HUES64 (cell line): Measurements from ENCODE around the gene DOCK6.

Experiments
- H3K27ac ChIP-seq: 2 replicates; pipeline ENCODE4 v1.7.0; 2013; ENCODE audit warnings: low read depth, low read length, inconsistent platforms
- H3K27me3 ChIP-seq: 2 replicates; pipeline ENCODE4 v1.6.1; 2013; ENCODE audit warnings: mild to moderate bottlenecking, low read length; ENCODE audit not compliant: insufficient read depth
- H3K36me3 ChIP-seq: 2 replicates; pipeline ENCODE4 v1.6.1; 2013; ENCODE audit warnings: mild to moderate bottlenecking, low read length; ENCODE audit not compliant: insufficient read depth
- H3K4me1 ChIP-seq: 2 replicates; pipeline ENCODE4 v1.6.1; 2013; ENCODE audit warnings: mild to moderate bottlenecking, low read length, moderate library complexity; ENCODE audit not compliant: insufficient read depth
- H3K4me3 ChIP-seq: 2 replicates; pipeline ENCODE4 v1.5.1; 2013; ENCODE audit warnings: mild to moderate bottlenecking, low read length, moderate library complexity
- H3K9ac ChIP-seq: 2 replicates; pipeline ENCODE4 v1.6.1; 2013; ENCODE audit warnings: mild to moderate bottlenecking, low read depth, low read length
- H3K9me3 ChIP-seq: 2 replicates; pipeline ENCODE4 v1.6.1; 2013; ENCODE audit warnings: low read depth, low read length; ENCODE audit not compliant: insufficient read depth
- WGBS: fragments of 150-250, 120-280 bp; methylation state at CpG from one replicate; pipeline ENCODE4 v1.1.7; 2013; ENCODE audit warnings: missing lambda C conversion rate; 5-methylcytosine and 5-hydroxymethylcytosine counted together

The DOCK6 gene

DNA sequence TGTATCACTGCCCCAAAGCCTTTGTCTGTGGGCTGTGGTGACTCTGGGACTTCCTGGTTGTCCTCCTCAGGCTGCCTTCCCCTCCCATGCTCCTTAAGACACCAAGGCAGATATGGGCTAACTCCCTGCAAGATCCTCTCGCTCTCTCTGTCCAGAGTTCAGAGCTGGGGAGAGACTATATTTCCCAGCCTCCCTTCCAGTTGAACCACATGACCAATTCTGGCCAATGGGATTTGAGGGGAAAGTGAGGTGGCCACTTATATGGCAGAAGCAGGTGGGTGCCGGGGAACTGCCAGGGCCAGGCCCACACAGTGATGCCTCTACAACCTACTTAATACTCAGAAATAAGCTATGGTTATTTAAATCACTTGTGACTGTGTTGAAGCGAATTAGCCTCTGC, 39.1 kb downstream of the DOCK6 start:
- Histone ChIP-seq H3K9me3 (peaks cover 8% of the 10 kb centered on the region; the same call in 1 of the 2 replicates), H3K27me3 (no peaks in the 10 kb centered on the region), H3K4me1 (no peaks in the 10 kb centered on the region), H3K36me3 (peaks cover 40% of the 10 kb centered on the region), H3K9ac (no peak overlapping the region), H3K4me3 (no peak overlapping the region), H3K27ac (no peak overlapping the region)
- WGBS, result 95% methylated on average over 1 of the region's 3 CpGs

DNA sequence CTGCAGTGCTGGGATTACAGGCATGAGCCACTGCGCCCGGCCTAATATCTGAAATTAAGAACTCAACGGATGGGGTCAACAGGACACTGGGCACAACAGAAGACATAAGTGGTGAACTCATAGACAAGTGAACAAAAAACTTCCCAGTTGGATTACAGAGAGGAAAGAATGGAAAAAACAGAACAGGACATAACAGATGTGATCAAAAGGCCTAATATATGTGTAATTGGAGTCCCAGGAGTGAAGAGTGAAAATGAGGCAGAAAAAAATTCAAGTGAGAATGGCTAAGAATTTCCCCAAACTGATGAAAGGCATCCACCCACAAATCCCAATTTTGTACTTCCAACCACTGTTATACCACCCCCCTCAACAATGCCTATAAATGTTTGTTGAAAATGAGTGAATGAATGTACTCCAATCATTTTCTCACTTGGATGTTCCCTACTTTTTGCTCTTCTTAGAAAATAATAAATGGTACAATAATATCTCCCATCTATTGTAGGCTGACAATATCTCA, 41.2 kb downstream of the DOCK6 start:
- WGBS, result 96% methylated on average over 3 of the region's 3 CpGs
- no peaks in the 10 kb centered on the region for H3K4me1 ChIP-seq
- no peaks in the 10 kb centered on the region for H3K27me3 ChIP-seq
- H3K9ac ChIP-seq, result no peak overlapping the region
- H3K36me3 ChIP-seq, result peaks cover 42% of the 10 kb centered on the region
- no peak overlapping the region for H3K27ac ChIP-seq
- no peak overlapping the region for H3K4me3 ChIP-seq
- H3K9me3 ChIP-seq, result peaks cover 8% of the 10 kb centered on the region; the same call in 1 of the 2 replicates

GRCh38 chr19:11214387-11214786, 47.9 kb downstream of the DOCK6 start:
- Histone ChIP-seq H3K4me3 (no peak overlapping the region), H3K36me3 (peaks cover 41% of the 10 kb centered on the region), H3K27me3 (no peaks in the 10 kb centered on the region), H3K4me1 (no peaks in the 10 kb centered on the region), H3K9me3 (no peaks in the 10 kb centered on the region), H3K27ac (no peak overlapping the region), H3K9ac (no peak overlapping the region)
- WGBS, result 91% methylated on average over 6 of the region's 6 CpGs

GRCh38 chr19:11210656-11210928, 51.7 kb downstream of the DOCK6 start:
- 92% methylated on average over 1 of the region's 1 CpG for WGBS
- Histone ChIP-seq H3K9ac (no peak overlapping the region), H3K4me1 (no peaks in the 10 kb centered on the region), H3K27me3 (no peaks in the 10 kb centered on the region), H3K36me3 (peaks cover 41% of the 10 kb centered on the region), H3K27ac (no peak overlapping the region), H3K9me3 (no peaks in the 10 kb centered on the region), H3K4me3 (no peak overlapping the region)

DNA sequence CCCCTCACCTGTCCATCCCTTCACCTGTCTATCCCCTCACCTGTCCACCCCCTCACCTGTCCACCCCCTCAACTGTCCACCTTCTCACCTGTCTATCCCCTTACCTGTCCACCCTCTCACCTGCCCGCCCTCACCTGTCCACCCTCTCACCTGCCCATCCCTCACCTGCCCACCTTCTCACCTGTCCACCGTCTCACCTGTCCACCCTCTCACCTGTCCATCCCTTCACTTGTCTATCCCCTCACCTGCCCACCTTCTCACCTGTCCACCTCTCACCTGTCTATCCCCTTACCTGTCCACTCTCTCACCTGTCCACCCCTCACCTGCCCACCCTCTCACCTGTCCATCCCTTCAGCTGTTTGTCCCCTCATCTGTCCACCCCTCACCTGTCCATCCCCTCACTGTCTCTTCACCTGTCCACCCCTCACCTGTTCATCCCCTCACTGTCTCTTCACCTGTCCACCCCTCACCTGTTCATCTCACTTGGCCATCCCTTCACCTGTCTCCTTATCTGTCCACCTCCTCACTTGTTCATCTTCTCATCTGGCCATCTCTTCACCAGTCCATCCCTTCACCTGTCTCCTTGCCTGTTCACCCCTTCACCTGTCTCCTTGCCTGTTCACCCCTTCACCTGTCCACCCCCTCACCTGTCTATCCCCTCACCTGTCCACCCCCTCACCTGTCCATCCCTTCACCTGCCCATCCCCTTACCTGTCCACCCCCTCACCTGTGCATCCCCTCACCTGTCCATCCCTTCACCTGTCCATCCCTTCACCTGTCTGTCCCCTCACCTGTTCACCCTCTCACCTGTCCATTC, 52.3 kb downstream of the DOCK6 start:
- H3K4me1 ChIP-seq, result no peaks in the 10 kb centered on the region
- H3K27ac ChIP-seq, result no peak overlapping the region
- 90% methylated on average over 2 of the region's 2 CpGs for WGBS
- no peak overlapping the region for H3K9ac ChIP-seq
- no peaks in the 10 kb centered on the region for H3K9me3 ChIP-seq
- H3K4me3 ChIP-seq, result no peak overlapping the region
- peaks cover 36% of the 10 kb centered on the region for H3K36me3 ChIP-seq
- H3K27me3 ChIP-seq, result no peaks in the 10 kb centered on the region

DNA sequence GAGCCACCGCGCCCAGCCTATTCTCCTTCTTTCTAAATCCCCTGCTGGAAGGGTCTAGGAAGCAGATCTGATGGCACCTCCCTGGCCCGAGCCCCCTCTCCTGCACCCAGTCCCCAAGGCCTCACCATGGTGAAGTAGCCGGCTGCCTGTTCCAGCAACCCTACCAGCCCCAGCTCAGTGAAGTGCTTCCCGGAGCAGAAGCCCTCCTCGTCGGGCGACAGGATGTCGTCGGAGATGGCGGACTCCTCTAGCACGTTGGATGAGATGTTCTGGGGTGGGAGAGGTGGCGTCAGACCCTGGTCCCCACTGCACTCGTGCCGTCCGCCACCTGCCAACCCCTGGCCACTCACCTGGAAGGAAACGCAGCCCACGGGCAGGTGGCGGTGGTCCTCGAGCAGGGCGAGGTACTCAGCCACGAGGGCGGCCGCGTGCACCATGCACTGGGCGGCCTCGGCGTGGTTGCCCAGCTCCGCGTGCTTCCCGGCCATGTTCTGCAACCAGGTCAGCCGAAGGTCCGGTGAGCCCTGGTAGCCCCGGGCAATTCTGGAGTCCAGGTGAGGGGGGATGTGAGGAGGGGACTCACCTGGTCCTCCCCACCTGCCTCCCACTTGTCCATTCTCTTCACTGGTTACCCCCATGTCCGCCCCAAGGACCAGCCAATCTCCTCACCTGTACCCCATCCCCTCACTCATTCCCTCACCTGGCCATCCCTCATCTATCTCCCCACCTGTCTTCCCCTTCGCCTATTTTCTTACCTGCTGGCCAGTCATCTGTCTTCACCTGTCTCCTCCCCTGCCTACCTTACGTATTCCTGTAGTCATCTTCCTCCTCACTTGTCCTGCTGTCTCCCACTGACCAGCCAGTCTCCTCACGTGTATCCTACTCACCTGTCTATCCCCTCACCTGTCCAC, 53.5 kb downstream of the DOCK6 start:
- no peaks in the 10 kb centered on the region for H3K4me1 ChIP-seq

GRCh38 chr19:11205939-11206570, 56.3 kb downstream of the DOCK6 start:
- peaks cover 11% of the 10 kb centered on the region; the same call in 1 of the 2 replicates for H3K36me3 ChIP-seq
- WGBS, result 94% methylated on average over 9 of the region's 9 CpGs
- no peaks in the 10 kb centered on the region for H3K9me3 ChIP-seq
- H3K4me3 ChIP-seq, result no peak overlapping the region
- H3K4me1 ChIP-seq, result peaks cover 3% of the 10 kb centered on the region; the same call in 1 of the 2 replicates
- no peak overlapping the region for H3K9ac ChIP-seq
- H3K27ac ChIP-seq, result no peak overlapping the region
- H3K27me3 ChIP-seq, result no peaks in the 10 kb centered on the region

More for the DNA sequence above, 53.5 kb downstream of the DOCK6 start:
- H3K27ac ChIP-seq, result no peak overlapping the region
- H3K9me3 ChIP-seq, result no peaks in the 10 kb centered on the region
- H3K4me3 ChIP-seq, result no peak overlapping the region
- H3K36me3 ChIP-seq, result peaks cover 26% of the 10 kb centered on the region
- H3K9ac ChIP-seq, result no peak overlapping the region
- WGBS, result 94% methylated on average over 37 of the region's 38 CpGs
- H3K27me3 ChIP-seq, result no peaks in the 10 kb centered on the region

DNA sequence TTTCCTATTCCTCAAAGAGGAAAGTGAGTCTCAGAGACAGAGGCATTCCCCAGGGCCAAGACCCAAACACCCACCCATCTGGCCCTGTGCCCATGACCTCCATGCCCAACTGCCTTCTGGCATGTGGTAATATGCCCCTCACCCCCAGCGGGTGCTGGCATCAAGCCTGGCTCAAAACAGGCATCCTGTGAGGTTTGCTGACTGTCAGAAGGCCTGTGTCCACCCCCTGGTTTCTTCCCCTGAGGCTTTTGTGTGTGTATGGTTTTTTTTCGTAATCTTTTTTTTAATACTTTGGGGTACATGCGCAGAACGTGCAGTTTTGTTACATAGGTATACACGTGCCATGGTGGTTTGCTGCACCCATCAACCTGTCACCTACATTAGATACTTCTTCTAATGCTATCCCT, 57.4 kb downstream of the DOCK6 start:
- no peak overlapping the region for H3K4me3 ChIP-seq
- H3K27me3 ChIP-seq, result no peaks in the 10 kb centered on the region
- H3K9me3 ChIP-seq, result no peaks in the 10 kb centered on the region
- peaks cover 3% of the 10 kb centered on the region; the same call in 1 of the 2 replicates for H3K4me1 ChIP-seq
- no peak overlapping the region for H3K27ac ChIP-seq
- H3K9ac ChIP-seq, result no peak overlapping the region
- 94% methylated on average over 5 of the region's 5 CpGs for WGBS
- H3K36me3 ChIP-seq, result peaks cover 11% of the 10 kb centered on the region; the same call in 1 of the 2 replicates

- Histone ChIP-seq H3K9ac (no peak overlapping the region), H3K9me3 (no peaks in the 10 kb centered on the region), H3K4me3 (no peak overlapping the region), H3K27ac (no peak overlapping the region), H3K27me3 (no peaks in the 10 kb centered on the region), H3K36me3 (peaks cover 16% of the 10 kb centered on the region), H3K4me1 (peaks cover 3% of the 10 kb centered on the region; the same call in 1 of the 2 replicates)
- WGBS, result 90% methylated on average over 9 of the region's 9 CpGs
These were observed 58.2 kb downstream of the DOCK6 start for GRCh38 chr19:11204076-11204602.

GRCh38 chr19:11203194-11204075, 58.9 kb downstream of the DOCK6 start:
- H3K27me3 ChIP-seq, result no peaks in the 10 kb centered on the region
- no peak overlapping the region for H3K27ac ChIP-seq
- no peak overlapping the region for H3K9ac ChIP-seq
- 74% methylated on average over 17 of the region's 17 CpGs for WGBS
- H3K4me1 ChIP-seq, result peaks cover 3% of the 10 kb centered on the region; the same call in 1 of the 2 replicates
- peaks cover 15% of the 10 kb centered on the region for H3K36me3 ChIP-seq
- no peak overlapping the region for H3K4me3 ChIP-seq
- no peaks in the 10 kb centered on the region for H3K9me3 ChIP-seq
